GM12872 (cell line): ENCODE data around the gene ASTN2.

Source experiments
- TF ChIP-seq, protein P1 (sequence below): IDR thresholded peaks from 3 replicates; pipeline ENCODE4 v1.5.1; 2011; ENCODE audit warnings: low read depth, mild to moderate bottlenecking, low read length, moderate library complexity; ENCODE audit not compliant: insufficient read depth

The ASTN2 gene

DNA sequence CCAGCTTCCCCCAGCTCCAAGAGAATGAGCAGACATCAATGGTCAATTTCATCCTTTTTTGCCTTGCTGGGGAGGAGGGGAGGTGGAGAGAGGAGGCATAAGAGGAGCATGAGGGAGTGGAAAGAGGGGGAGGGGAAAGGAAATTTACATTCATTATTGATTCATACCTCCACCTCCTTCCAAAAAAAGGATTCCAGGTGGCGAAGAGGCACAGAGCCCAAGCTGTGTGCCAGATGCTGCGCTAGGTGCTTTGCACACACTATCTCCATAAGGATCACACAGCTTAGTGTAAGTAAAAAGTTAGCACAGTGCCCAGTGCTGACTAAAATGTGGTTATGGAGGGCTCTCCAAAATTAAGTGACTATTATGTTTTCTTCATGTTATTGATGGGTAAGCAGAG is 11.0 kb downstream of the ASTN2 start:
- TF ChIP-seq, protein P1, sequence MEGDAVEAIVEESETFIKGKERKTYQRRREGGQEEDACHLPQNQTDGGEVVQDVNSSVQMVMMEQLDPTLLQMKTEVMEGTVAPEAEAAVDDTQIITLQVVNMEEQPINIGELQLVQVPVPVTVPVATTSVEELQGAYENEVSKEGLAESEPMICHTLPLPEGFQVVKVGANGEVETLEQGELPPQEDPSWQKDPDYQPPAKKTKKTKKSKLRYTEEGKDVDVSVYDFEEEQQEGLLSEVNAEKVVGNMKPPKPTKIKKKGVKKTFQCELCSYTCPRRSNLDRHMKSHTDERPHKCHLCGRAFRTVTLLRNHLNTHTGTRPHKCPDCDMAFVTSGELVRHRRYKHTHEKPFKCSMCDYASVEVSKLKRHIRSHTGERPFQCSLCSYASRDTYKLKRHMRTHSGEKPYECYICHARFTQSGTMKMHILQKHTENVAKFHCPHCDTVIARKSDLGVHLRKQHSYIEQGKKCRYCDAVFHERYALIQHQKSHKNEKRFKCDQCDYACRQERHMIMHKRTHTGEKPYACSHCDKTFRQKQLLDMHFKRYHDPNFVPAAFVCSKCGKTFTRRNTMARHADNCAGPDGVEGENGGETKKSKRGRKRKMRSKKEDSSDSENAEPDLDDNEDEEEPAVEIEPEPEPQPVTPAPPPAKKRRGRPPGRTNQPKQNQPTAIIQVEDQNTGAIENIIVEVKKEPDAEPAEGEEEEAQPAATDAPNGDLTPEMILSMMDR = no peak

GRCh38 chr9:117403403-117403811 is 11.4 kb downstream of the ASTN2 start:
- TF ChIP-seq, protein P1 = no peak

DNA sequence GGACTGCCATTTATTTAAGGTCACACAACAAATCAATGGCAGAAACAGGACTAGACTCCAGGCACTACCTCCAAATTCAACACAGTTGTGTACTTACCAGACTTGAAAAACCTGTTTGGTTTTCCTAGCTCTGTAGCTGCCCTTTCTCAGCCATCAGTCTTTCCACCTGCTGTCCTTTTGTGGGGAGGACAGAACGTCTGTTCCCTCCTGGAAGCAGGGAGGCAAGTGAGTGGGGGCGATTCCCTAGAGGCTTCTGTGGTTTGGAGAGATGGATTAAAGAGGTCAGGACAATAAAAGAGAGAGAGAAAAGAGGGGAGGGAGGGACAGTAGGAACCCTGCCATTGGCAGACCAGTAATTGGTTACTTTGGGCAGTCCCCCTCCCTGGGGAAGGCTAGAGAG is 14.7 kb downstream of the ASTN2 start:
- TF ChIP-seq, protein P1 = no peak

GRCh38 chr9:117395151-117395650 is 19.7 kb downstream of the ASTN2 start:
- TF ChIP-seq, protein P1 = no peak

DNA sequence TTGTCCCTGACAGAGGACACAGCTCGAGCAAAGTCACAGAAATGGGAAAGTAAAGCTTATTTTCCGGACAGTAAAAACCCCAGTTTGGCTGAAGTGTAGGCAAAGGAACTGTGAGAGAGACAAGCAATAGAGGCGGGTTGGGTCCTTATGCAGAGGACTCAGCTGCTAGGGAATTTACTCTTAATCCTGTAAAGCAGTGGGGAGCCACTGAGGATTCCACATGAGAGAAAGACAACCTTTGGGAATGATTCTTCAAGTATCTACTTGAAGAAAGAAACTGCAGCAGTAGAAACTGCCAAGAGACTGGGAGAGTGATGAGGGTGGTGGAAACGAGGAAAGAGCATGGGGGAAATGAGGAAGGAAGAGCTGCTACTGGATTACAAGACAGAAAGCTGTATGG is 20.2 kb downstream of the ASTN2 start:
- TF ChIP-seq, protein P1 = no peak

GRCh38 chr9:117392992-117393391 is 21.9 kb downstream of the ASTN2 start:
- TF ChIP-seq, protein P1 = no peak

DNA sequence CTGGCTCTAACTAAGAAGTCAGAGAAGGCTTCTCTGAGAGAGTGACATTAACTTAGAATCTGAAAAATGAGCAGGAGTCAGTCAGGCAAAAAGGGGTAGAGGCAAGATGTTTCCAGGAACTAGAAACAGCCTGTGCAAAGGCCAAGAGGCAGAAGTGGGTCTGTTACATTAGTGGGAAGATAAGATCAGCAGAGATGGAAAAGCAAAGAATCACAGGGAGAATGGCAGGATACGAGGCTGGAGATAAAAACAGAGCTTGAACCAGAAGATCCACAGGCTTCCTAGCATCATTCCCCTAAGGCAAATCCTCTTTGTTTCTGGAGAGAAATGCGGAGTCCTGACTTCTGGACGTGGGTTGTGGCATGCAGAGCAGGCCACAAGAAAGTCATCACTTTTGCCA is 27.4 kb downstream of the ASTN2 start:
- TF ChIP-seq, protein P1 = no peak
